Fibroblast of lung (primary cell): ENCODE results near the gene PCNT. TPM values are rescaled to one million over a fixed set of nuclear protein-coding genes. Genes with fewer than 3 reads are reported as not detected.

Source experiments
- DNase-seq, 2 donors: peaks; one replicate each; pipeline versions ENCODE4 v3.0.0 to v3.0.0-alpha.2; 2010; ENCODE audit warnings: low read depth in 2 of 2
- H2AFZ ChIP-seq: 2 replicates; pipeline ENCODE4 v1.5.1; 2012; ENCODE audit warnings: low read length, control low read depth, inconsistent platforms
- H3K27ac ChIP-seq: 2 replicates; pipeline ENCODE4 v1.5.1; 2011; ENCODE audit warnings: low read length, control low read depth; ENCODE audit not compliant: insufficient read depth
- H3K27me3 ChIP-seq: 2 replicates; pipeline ENCODE4 v1.5.1; 2011; ENCODE audit warnings: mild to moderate bottlenecking, low read length; ENCODE audit not compliant: control insufficient read depth, insufficient read depth
- H3K36me3 ChIP-seq: 2 replicates; pipeline ENCODE4 v1.5.1; 2011; ENCODE audit warnings: low read length; ENCODE audit not compliant: control insufficient read depth, insufficient read depth
- H3K4me1 ChIP-seq: 2 replicates; pipeline ENCODE4 v1.5.1; 2011; ENCODE audit warnings: low read length; ENCODE audit not compliant: control insufficient read depth, insufficient read depth; ENCODE audit errors: extremely low read depth
- H3K4me2 ChIP-seq: 2 replicates; pipeline ENCODE4 v1.5.1; 2011; ENCODE audit warnings: low read length, control low read depth; ENCODE audit not compliant: insufficient read depth; ENCODE audit errors: extremely low read depth
- H3K4me3 ChIP-seq, 4 experiments: fragments of 200-600 bp in 1 of 4; sonication (generic) in 1 of 4; replicated peaks in 1 of 4; 2 replicates each; pipeline ENCODE4 v1.5.1; 2011 to 2016; ENCODE audit warnings: low read length in 4 of 4, low read depth in 3 of 4, mild to moderate bottlenecking in 3 of 4, control low read depth in 2 of 4, inconsistent platforms in 1 of 4, mixed read lengths in 1 of 4; ENCODE audit not compliant: insufficient read depth in 1 of 4; ENCODE audit errors: control extremely low read depth in 1 of 4
- H3K79me2 ChIP-seq: 2 replicates; pipeline ENCODE4 v1.5.1; 2012; ENCODE audit warnings: mild to moderate bottlenecking, low read length, inconsistent platforms; ENCODE audit not compliant: control insufficient read depth, insufficient read depth
- H3K9ac ChIP-seq: 2 replicates; pipeline ENCODE4 v1.5.1; 2011; ENCODE audit warnings: mild to moderate bottlenecking, low read length, control low read depth; ENCODE audit not compliant: insufficient read depth
- H3K9me3 ChIP-seq: 2 replicates; pipeline ENCODE4 v1.5.1; 2012; ENCODE audit warnings: low read depth, low read length; ENCODE audit not compliant: control insufficient read depth, insufficient read depth
- H4K20me1 ChIP-seq: 2 replicates; pipeline ENCODE4 v1.5.1; 2011; ENCODE audit warnings: low read length; ENCODE audit not compliant: control insufficient read depth, insufficient read depth; ENCODE audit errors: extremely low read depth
- EZH2 ChIP-seq: IDR thresholded peaks from 2 replicates; pipeline ENCODE4 v1.5.1; 2012; ENCODE audit warnings: low read length, control low read depth, mild to moderate bottlenecking; ENCODE audit errors: missing control alignments
- polyA plus RNA-seq, 2 donors: library from polyadenylated mRNA; depleted of rRNA in 1 of 2; stranded (reverse) in 1 of 2; unstranded in 1 of 2; fragments of >200 nt; gene quantifications; 2 replicates each; pipeline ENCODE4 v1.2.1, GENCODE V29; 2011 to 2012; ENCODE audit warnings: missing spikeins in 1 of 2
- total RNA-seq: library from RNA; depleted of rRNA; stranded (reverse); fragments of >200 nt; gene quantifications from 2 replicates; pipeline ENCODE4 v1.2.1, GENCODE V29; 2014
- TF ChIP-seq, protein P1 (sequence below), 2 donors: IDR thresholded peaks in 1 of 2; conservative IDR thresholded peaks in 1 of 2; 1 replicate in 1 of 2; 2 replicates in 1 of 2; pipeline ENCODE4 v1.5.1; 2011 to 2012; ENCODE audit warnings: low read length in 2 of 2, control low read depth in 1 of 2, inconsistent platforms in 1 of 2, low read depth in 1 of 2, mild to moderate bottlenecking in 1 of 2

The PCNT gene
- total and polyA plus RNA-seq, 2 donors (not counting 1 experiment from before 2014, with no cell fraction given): 7.4 to 26.1 TPM

DNA sequence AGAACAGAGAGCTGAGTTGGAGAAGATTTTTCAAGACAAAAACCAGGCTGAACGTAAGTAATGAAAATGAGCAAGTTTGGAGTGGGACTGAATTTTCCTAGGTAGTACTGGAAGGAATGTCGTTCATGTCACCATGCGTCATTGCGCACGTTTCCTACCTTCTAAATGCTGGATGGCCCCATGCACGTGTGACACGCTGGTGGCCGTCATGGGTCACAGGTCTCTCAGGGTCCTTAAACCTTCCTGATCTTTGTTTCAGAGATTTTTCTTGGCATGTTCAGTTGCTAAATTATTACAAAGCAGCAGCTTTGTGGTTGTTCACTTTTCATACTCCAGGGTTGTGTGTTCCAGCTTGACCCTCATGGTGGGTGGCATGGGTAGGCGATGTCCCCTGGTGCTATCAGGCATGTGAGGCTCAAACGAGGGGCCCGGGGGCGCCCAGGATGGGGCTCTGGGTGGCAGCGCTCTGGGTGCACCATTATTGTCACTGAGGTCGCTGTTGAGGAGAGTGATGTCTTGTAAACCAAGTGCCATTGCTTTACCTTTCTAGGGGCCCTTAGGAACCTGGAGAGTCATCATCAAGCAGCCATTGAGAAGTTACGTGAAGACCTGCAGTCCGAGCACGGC, 25.3 kb downstream of the PCNT start:
- H3K79me2 ChIP-seq: peaks cover 4% of the 10 kb centered on the region
- no peak overlapping the region for H3K4me3 ChIP-seq
- H4K20me1 ChIP-seq: no peaks in the 10 kb centered on the region
- H3K4me1 ChIP-seq: no peaks in the 10 kb centered on the region
- H3K9me3 ChIP-seq: no peaks in the 10 kb centered on the region
- H3K4me2 ChIP-seq: no peak overlapping the region
- no peaks in the 10 kb centered on the region for H3K27me3 ChIP-seq
- no peak for DNase-seq
- no peak overlapping the region for H3K9ac ChIP-seq
- no peak overlapping the region for H3K27ac ChIP-seq
- peaks cover 35% of the 10 kb centered on the region for H3K36me3 ChIP-seq
- TF ChIP-seq, protein P1, sequence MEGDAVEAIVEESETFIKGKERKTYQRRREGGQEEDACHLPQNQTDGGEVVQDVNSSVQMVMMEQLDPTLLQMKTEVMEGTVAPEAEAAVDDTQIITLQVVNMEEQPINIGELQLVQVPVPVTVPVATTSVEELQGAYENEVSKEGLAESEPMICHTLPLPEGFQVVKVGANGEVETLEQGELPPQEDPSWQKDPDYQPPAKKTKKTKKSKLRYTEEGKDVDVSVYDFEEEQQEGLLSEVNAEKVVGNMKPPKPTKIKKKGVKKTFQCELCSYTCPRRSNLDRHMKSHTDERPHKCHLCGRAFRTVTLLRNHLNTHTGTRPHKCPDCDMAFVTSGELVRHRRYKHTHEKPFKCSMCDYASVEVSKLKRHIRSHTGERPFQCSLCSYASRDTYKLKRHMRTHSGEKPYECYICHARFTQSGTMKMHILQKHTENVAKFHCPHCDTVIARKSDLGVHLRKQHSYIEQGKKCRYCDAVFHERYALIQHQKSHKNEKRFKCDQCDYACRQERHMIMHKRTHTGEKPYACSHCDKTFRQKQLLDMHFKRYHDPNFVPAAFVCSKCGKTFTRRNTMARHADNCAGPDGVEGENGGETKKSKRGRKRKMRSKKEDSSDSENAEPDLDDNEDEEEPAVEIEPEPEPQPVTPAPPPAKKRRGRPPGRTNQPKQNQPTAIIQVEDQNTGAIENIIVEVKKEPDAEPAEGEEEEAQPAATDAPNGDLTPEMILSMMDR (conservative IDR thresholded peaks at IDR 0.05 in 1 of 2, IDR thresholded peaks at IDR 0.05 in 1 of 2; ENCODE audit: low read depth in 1 of 2, low read length in 2 of 2): no peak
- TF ChIP-seq EZH2: no peak
- no peak overlapping the region for H2AFZ ChIP-seq

- Histone ChIP-seq H3K4me2 (no peak overlapping the region), H3K9ac (no peak overlapping the region), H2AFZ (no peak overlapping the region), H3K4me3 (no peak overlapping the region), H3K79me2 (peaks cover 2% of the 10 kb centered on the region), H3K4me1 (no peaks in the 10 kb centered on the region), H3K27ac (no peak overlapping the region), H3K36me3 (peaks cover 39% of the 10 kb centered on the region), H4K20me1 (no peaks in the 10 kb centered on the region), H3K9me3 (no peaks in the 10 kb centered on the region), H3K27me3 (no peaks in the 10 kb centered on the region)
- DNase-seq: no peak
- TF ChIP-seq EZH2: no peak
- TF ChIP-seq, protein P1 (conservative IDR thresholded peaks at IDR 0.05 in 1 of 2, IDR thresholded peaks at IDR 0.05 in 1 of 2; ENCODE audit: low read depth in 1 of 2, low read length in 2 of 2): no peak
Measured at GRCh38 chr21:46350571-46350970, 26.6 kb downstream of the PCNT start.

- no peak overlapping the region for H3K4me3 ChIP-seq
- peaks cover 38% of the 10 kb centered on the region for H3K36me3 ChIP-seq
- H4K20me1 ChIP-seq: no peaks in the 10 kb centered on the region
- no peaks in the 10 kb centered on the region for H3K27me3 ChIP-seq
- no peaks in the 10 kb centered on the region for H3K9me3 ChIP-seq
- no peak overlapping the region for H3K27ac ChIP-seq
- no peak overlapping the region for H3K4me2 ChIP-seq
- no peaks in the 10 kb centered on the region for H3K4me1 ChIP-seq
- no peak for DNase-seq
- H3K79me2 ChIP-seq: no peaks in the 10 kb centered on the region
- H3K9ac ChIP-seq: no peak overlapping the region
- no peak for TF ChIP-seq EZH2
- TF ChIP-seq, protein P1 (conservative IDR thresholded peaks at IDR 0.05 in 1 of 2, IDR thresholded peaks at IDR 0.05 in 1 of 2; ENCODE audit: low read depth in 1 of 2, low read length in 2 of 2): no peak
- H2AFZ ChIP-seq: no peak overlapping the region
Measured at GRCh38 chr21:46350981-46351380, 27.0 kb downstream of the PCNT start.
